Kidney (tissue), 14 donors: Measurements from ENCODE around the gene CUX1. TPM values are rescaled to one million over a fixed set of nuclear protein-coding genes. Genes with fewer than 3 reads are reported as not detected.

Experiments
- DNase-seq, 5 donors: peaks; one replicate each; pipeline ENCODE4 v3.0.0-alpha.2; 2013 to 2020
- FAIRE-seq: peaks from 2 replicates; lab custom pipeline; 2012; peaks lifted over from hg19 to GRCh38; lab: Jason Lieb, UNC
- H3K27ac ChIP-seq, 2 donors: one replicate each; pipeline ENCODE4 v1.7.0; 2013; ENCODE audit warnings: low read depth in 2 of 2, low read length in 2 of 2, inconsistent platforms in 1 of 2
- H3K27me3 ChIP-seq: one replicate; pipeline ENCODE4 v1.7.1; 2013; ENCODE audit warnings: low read length, inconsistent platforms; ENCODE audit not compliant: control insufficient read depth, insufficient read depth
- H3K36me3 ChIP-seq, 3 donors: one replicate each; pipeline versions ENCODE4 v1.7.0 to v1.7.1; 2013; ENCODE audit warnings: low read length in 3 of 3, control low read depth in 1 of 3, inconsistent platforms in 1 of 3; ENCODE audit not compliant: insufficient read depth in 3 of 3, control insufficient read depth in 2 of 3
- H3K4me1 ChIP-seq, 3 donors: one replicate each; pipeline versions ENCODE4 v1.7.0 to v1.7.1; 2013; ENCODE audit warnings: low read length in 3 of 3, inconsistent platforms in 1 of 3, low read depth in 1 of 3; ENCODE audit not compliant: control insufficient read depth in 2 of 3, insufficient read depth in 2 of 3
- H3K4me3 ChIP-seq, 3 donors: one replicate each; pipeline versions ENCODE4 v1.7.0 to v1.8.1; 2013; ENCODE audit warnings: low read length in 3 of 3, control low read depth in 1 of 3, inconsistent platforms in 1 of 3
- H3K9ac ChIP-seq, 3 donors: one replicate each; pipeline versions ENCODE4 v1.7.0 to v1.7.1; 2013; ENCODE audit warnings: low read length in 3 of 3, control low read depth in 1 of 3, inconsistent platforms in 1 of 3
- H3K9me3 ChIP-seq, 3 donors: one replicate each; pipeline versions ENCODE4 v1.7.0 to v1.7.1; 2013; ENCODE audit warnings: low read length in 3 of 3, control low read depth in 1 of 3, inconsistent platforms in 1 of 3; ENCODE audit not compliant: control insufficient read depth in 2 of 3, insufficient read depth in 1 of 3
- intact Hi-C: fragments of 100-400 bp; cut with DNase I; formaldehyde crosslinking; loops from one replicate; pipeline ENCODE4 v1.11.1; 2022
- polyA plus RNA-seq: library from polyadenylated mRNA; stranded (reverse); fragments of 350-450 nt; fragmentation: Illumina TruSeq; extraction: RNeasy Lipid Tissue Mini Kit (QIAGEN cat#74804); gene quantifications from one replicate; pipeline ENCODE4 v1.2.3, GENCODE V29; 2014; ENCODE audit warnings: low read depth, low replicate concordance; ENCODE audit not compliant: insufficient read depth
- total RNA-seq: library from RNA; stranded (reverse); fragmentation: NEBNext Ultra II Directional; extraction: Animal tissue kit (Norgen Biotek cat#: 25700); gene quantifications from one replicate; pipeline ENCODE4 v1.2.1, GENCODE V29; 2021
- TF ChIP-seq, protein P1 (sequence below): IDR thresholded peaks from 3 replicates; pipeline ENCODE4 v1.5.1; 2012; ENCODE audit warnings: mild to moderate bottlenecking, moderate library complexity, borderline replicate concordance; ENCODE audit not compliant: insufficient read depth; ENCODE audit errors: extremely low read depth
- donor health status: control.
- donor health status: control.
- donor health status: control.
- donor health status: control.
- donor health status: control.
- donor health status: DM: yes; HTN: yes; CAD: no.
- donor health status: Normal renal cell carcinoma (clear cell type).

Gene CUX1
- total and polyA plus RNA-seq, 2 donors from 2014 or later = 71.4 to 126 TPM

GRCh38 chr7:102085218-102085772 is 267.9 kb downstream of the CUX1 start:
- intact Hi-C loops = no loop called here
- Histone ChIP-seq H3K9me3 (no peaks in the 10 kb centered on the region), H3K4me1 (no peaks in the 10 kb centered on the region), H3K36me3 (peaks cover 0 to 3% (median 0%) of the 10 kb centered on the region in 3 donors), H3K9ac (no peak overlapping the region), H3K27me3 (no peaks in the 10 kb centered on the region), H3K4me3 (no peak overlapping the region), H3K27ac (no peak overlapping the region)
- FAIRE-seq = no peak
- TF ChIP-seq, protein P1, sequence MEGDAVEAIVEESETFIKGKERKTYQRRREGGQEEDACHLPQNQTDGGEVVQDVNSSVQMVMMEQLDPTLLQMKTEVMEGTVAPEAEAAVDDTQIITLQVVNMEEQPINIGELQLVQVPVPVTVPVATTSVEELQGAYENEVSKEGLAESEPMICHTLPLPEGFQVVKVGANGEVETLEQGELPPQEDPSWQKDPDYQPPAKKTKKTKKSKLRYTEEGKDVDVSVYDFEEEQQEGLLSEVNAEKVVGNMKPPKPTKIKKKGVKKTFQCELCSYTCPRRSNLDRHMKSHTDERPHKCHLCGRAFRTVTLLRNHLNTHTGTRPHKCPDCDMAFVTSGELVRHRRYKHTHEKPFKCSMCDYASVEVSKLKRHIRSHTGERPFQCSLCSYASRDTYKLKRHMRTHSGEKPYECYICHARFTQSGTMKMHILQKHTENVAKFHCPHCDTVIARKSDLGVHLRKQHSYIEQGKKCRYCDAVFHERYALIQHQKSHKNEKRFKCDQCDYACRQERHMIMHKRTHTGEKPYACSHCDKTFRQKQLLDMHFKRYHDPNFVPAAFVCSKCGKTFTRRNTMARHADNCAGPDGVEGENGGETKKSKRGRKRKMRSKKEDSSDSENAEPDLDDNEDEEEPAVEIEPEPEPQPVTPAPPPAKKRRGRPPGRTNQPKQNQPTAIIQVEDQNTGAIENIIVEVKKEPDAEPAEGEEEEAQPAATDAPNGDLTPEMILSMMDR = no peak
- no peak for DNase-seq

DNA sequence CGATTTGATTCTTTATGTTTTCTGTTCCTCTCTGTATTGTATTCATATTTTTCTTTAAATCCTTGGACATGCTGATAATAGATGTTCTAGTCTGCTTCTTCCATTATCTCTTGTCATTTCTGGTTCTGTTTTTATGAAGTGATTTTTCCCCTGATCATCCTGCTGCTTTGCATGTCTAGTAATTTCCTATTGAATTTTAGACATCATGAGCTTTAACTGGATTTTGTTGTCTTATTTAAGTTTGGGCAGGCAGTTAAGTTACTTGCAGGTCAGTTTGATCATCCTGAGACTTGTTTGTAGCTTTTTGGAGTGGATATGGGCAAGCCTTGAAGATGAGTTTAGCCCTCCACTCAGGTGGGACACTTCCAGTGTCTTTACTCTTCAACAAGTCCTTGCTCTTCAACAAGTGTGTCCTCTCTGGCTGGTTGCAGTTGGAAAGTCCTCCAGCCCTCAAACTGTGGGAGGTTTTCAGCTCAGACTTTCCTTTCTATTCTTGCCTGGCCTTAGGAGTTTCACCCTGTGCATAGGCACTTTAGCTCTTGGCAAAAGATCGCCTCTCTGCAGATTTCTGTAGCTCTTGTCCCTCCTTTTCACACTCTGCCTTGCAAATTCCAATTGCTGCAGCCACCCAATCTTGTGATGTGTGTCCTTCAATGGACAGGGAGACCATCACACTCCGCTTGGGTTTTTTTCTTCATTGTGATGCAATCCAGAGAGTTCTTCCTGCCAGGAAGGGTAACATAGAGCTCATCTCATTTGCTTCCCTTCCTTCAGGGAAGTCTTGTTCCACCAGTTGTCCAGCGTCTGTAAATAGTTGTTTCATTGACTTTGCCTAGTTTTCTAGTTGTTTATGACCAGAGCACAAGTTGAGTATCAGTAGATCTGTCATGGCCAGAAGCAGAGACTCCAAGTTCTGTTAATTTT is 272.0 kb downstream of the CUX1 start:
- no peaks in the 10 kb centered on the region for H3K27me3 ChIP-seq
- intact Hi-C loops = no loop called here
- FAIRE-seq (no peak), DNase-seq (no peak)
- no peak overlapping the region for H3K4me3 ChIP-seq
- no peaks in the 10 kb centered on the region for H3K4me1 ChIP-seq
- H3K9ac ChIP-seq = no peak overlapping the region
- no peaks in the 10 kb centered on the region for H3K36me3 ChIP-seq
- H3K27ac ChIP-seq = no peak overlapping the region
- H3K9me3 ChIP-seq = no peaks in the 10 kb centered on the region
- TF ChIP-seq, protein P1 = no peak

DNA sequence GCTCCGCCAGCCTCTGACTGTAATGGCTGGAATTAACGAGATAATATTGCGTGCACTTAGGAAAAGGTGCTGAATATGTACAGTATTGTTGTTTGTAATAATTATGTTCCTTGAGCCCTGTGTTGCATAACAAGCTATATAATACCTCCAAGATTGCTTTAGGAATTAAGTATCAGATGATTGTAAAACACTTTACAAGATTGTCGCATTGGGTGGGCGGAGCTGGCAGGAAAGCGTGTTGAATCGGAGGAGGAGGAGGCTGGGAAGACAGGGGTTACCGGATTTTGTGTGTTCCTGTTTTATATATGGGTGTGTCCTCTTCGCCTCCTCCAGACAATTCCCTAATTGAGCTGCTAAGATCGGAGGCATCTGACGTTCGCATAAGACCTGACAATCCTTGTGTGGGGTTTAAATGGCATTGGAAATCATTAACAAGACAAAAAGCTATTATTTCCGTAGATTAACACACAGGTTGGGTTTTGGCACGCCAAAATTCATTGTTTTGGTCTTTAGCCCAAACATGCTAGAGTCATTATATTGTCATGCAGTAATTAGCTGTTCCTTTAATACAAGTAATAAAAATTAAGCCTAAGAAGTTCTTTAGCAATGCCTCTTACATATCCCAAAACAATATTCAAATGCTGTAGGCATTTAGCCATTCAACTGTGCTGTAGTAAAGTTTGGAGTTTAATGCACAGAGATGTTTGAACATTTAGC is 276.3 kb downstream of the CUX1 start:
- H3K4me1 ChIP-seq = peaks cover 0 to 8% (median 3%) of the 10 kb centered on the region in 3 donors
- no peak overlapping the region for H3K27ac ChIP-seq
- no peak for DNase-seq
- no peaks in the 10 kb centered on the region for H3K27me3 ChIP-seq
- peaks cover 0 to 2% (median 0%) of the 10 kb centered on the region in 3 donors for H3K36me3 ChIP-seq
- TF ChIP-seq, protein P1 = no peak
- H3K9me3 ChIP-seq = no peaks in the 10 kb centered on the region
- intact Hi-C loops = no loop called here
- FAIRE-seq = no peak
- H3K4me3 ChIP-seq = no peak overlapping the region
- no peak overlapping the region for H3K9ac ChIP-seq
